Common myeloid progenitor, CD34-positive (primary cell): ENCODE measurements around the gene UMAD1.
A peak's percentile ranks its signal among the peaks of the same experiment; 100 is the strongest.
"Not testable (repeated sequence)": the region's sequence is repeated elsewhere in the genome, so short reads cannot be mapped to it uniquely, and the experiment has no call there.

Experiments
- CTCF ChIA-PET: fragments of 350-600 bp; sonication (Branson Sonifier 250); formaldehyde crosslinking; loops from one replicate; lab custom pipeline; 2021; ENCODE audit warnings: antibody characterized with exemption; lab: Charles Lee
- POLR2A ChIA-PET: fragments of 350-600 bp; sonication (Branson Sonifier 250); formaldehyde crosslinking; loops from one replicate; lab custom pipeline; 2021; ENCODE audit warnings: antibody characterized with exemption; lab: Charles Lee
- DNase-seq, 3 donors: peaks; one replicate each; pipeline versions ENCODE4 v3.0.0 to v3.0.0-alpha.2; 2013
- H3K27ac ChIP-seq, 2 experiments: 1 replicate in 1 of 2; 2 replicates in 1 of 2; pipeline ENCODE4 v1.7.0; 2013; ENCODE audit warnings: inconsistent platforms in 2 of 2, low read length in 2 of 2, mild to moderate bottlenecking in 2 of 2, low read depth in 1 of 2, moderate library complexity in 1 of 2; ENCODE audit not compliant: severe bottlenecking in 2 of 2, insufficient read depth in 1 of 2, poor library complexity in 1 of 2
- H3K27me3 ChIP-seq, 5 experiments: replicated peaks in 2 of 5; 1 replicate in 3 of 5; 2 replicates in 2 of 5; pipeline versions ENCODE4 v1.6.1 to v1.7.0; 2013; ENCODE audit warnings: low read length in 4 of 5, mild to moderate bottlenecking in 2 of 5, moderate library complexity in 2 of 5, inconsistent platforms in 1 of 5; ENCODE audit not compliant: insufficient read depth in 5 of 5, control insufficient read depth in 4 of 5
- H3K36me3 ChIP-seq, 4 experiments: 1 replicate in 2 of 4; 2 replicates in 2 of 4; pipeline versions ENCODE4 v1.6.1 to v1.7.0; 2013; ENCODE audit warnings: low read length in 3 of 4, control low read depth in 1 of 4, mild to moderate bottlenecking in 1 of 4; ENCODE audit not compliant: control insufficient read depth in 4 of 4, insufficient read depth in 4 of 4
- H3K4me1 ChIP-seq, 4 experiments: 1 replicate in 3 of 4; 2 replicates in 1 of 4; pipeline versions ENCODE4 v1.6.1 to v1.7.1; 2013; ENCODE audit warnings: low read length in 3 of 4, mild to moderate bottlenecking in 3 of 4, control low read depth in 1 of 4, inconsistent platforms in 1 of 4, moderate library complexity in 1 of 4; ENCODE audit not compliant: control insufficient read depth in 4 of 4, insufficient read depth in 4 of 4; ENCODE audit errors: control extremely low read depth in 1 of 4
- H3K4me3 ChIP-seq, 7 experiments: 1 replicate in 4 of 7; 2 replicates in 3 of 7; pipeline versions ENCODE4 v1.5.1 to v1.7.0; 2013; ENCODE audit warnings: mild to moderate bottlenecking in 7 of 7, low read length in 6 of 7, moderate library complexity in 6 of 7, inconsistent platforms in 2 of 7, low read depth in 2 of 7, control low read depth in 1 of 7; ENCODE audit not compliant: insufficient read depth in 4 of 7, control insufficient read depth in 1 of 7; ENCODE audit errors: extremely low read depth in 1 of 7
- H3K9me3 ChIP-seq, 5 experiments: 1 replicate in 4 of 5; 2 replicates in 1 of 5; pipeline versions ENCODE4 v1.6.1 to v1.7.1; 2013; ENCODE audit warnings: low read length in 4 of 5, mild to moderate bottlenecking in 2 of 5, inconsistent platforms in 1 of 5, low read depth in 1 of 5, moderate library complexity in 1 of 5; ENCODE audit not compliant: control insufficient read depth in 4 of 5, insufficient read depth in 2 of 5; ENCODE audit errors: control extremely low read depth in 1 of 5
- WGBS: methylation state at CpG from one replicate; pipeline ENCODE4 v1.1.5; 2013; ENCODE audit not compliant: insufficient coverage; 5-methylcytosine and 5-hydroxymethylcytosine counted together

The UMAD1 gene

GRCh38 chr7:7810826-7811225 lies 170.3 kb downstream of the UMAD1 start:
- H3K4me1 ChIP-seq = peaks cover 2 to 13% (median 5%) of the 10 kb centered on the region in 4 experiments
- H3K4me3 ChIP-seq = no peak overlapping the region
- H3K27ac ChIP-seq = no peak overlapping the region
- 100% methylated on average over 2 of the region's 2 CpGs for WGBS
- H3K27me3 ChIP-seq = no peaks in the 10 kb centered on the region
- peaks cover 0 to 5% (median 0%) of the 10 kb centered on the region in 5 experiments for H3K9me3 ChIP-seq
- no peak for DNase-seq
- ChIA-PET POLR2A (no interaction called here), CTCF (no interaction called here)
- H3K36me3 ChIP-seq = peaks cover 0 to 3% (median 0%) of the 10 kb centered on the region in 4 experiments

- Histone ChIP-seq H3K9me3 (peaks cover 0 to 5% (median 0%) of the 10 kb centered on the region in 5 experiments), H3K27ac (no peak overlapping the region), H3K4me3 (no peak overlapping the region), H3K27me3 (no peaks in the 10 kb centered on the region), H3K4me1 (peaks cover 2 to 18% (median 14%) of the 10 kb centered on the region in 4 experiments), H3K36me3 (peaks cover 0 to 3% (median 0%) of the 10 kb centered on the region in 4 experiments)
- DNase-seq = no peak
- POLR2A ChIA-PET = no interaction called here
- no CpG with 5 or more reads among the region's 1 CpG for WGBS
- CTCF ChIA-PET = no interaction called here
Observed at GRCh38 chr7:7812112-7812511, 171.6 kb downstream of the UMAD1 start.

GRCh38 chr7:7815395-7815794 lies 174.8 kb downstream of the UMAD1 start:
- DNase-seq = no peak
- Histone ChIP-seq H3K4me1 (peaks cover 2 to 18% (median 14%) of the 10 kb centered on the region in 4 experiments), H3K9me3 (peaks cover 0 to 5% (median 0%) of the 10 kb centered on the region in 5 experiments), H3K27me3 (no peaks in the 10 kb centered on the region), H3K36me3 (peaks cover 0 to 3% (median under 1%) of the 10 kb centered on the region in 4 experiments), H3K4me3 (no peak overlapping the region), H3K27ac (no peak overlapping the region)
- ChIA-PET CTCF (interaction anchor here (1.3 kb wide), 1 partner anchor 15 kb away, joined by 3 read pairs; no protein-coding TSS in a partner anchor), POLR2A (no interaction called here)
- WGBS = no CpG with 5 or more reads among the region's 1 CpG

- Histone ChIP-seq H3K4me1 (peaks cover 2 to 20% (median 14%) of the 10 kb centered on the region in 4 experiments), H3K4me3 (peak overlapping the region in 4 of 7 experiments; percentile 21 to 36 (median 22)), H3K27ac (no peak overlapping the region), H3K36me3 (peaks cover 0 to 3% (median under 1%) of the 10 kb centered on the region in 4 experiments), H3K27me3 (no peaks in the 10 kb centered on the region), H3K9me3 (peaks cover 0 to 5% (median 0%) of the 10 kb centered on the region in 5 experiments)
- ChIA-PET CTCF (interaction anchor here (1.3 kb wide), 1 partner anchor 15 kb away, joined by 3 read pairs; no protein-coding TSS in a partner anchor), POLR2A (no interaction called here)
- DNase-seq = peak; percentile 25 to 68 (median 61)
- WGBS = 8% methylated on average over 4 of the region's 7 CpGs
Observed at GRCh38 chr7:7816084-7816483, 175.5 kb downstream of the UMAD1 start.

- no peaks in the 10 kb centered on the region for H3K27me3 ChIP-seq
- ChIA-PET CTCF (interaction anchor here (0.8 kb wide), 1 partner anchor 46 kb away, joined by 3 read pairs; no protein-coding TSS in a partner anchor), POLR2A (no interaction called here)
- no peak overlapping the region for H3K27ac ChIP-seq
- 62% methylated on average over 2 of the region's 7 CpGs for WGBS
- no peak overlapping the region for H3K4me3 ChIP-seq
- DNase-seq = no peak
- H3K36me3 ChIP-seq = peaks cover 0 to 3% (median under 1%) of the 10 kb centered on the region in 4 experiments
- peaks cover 0 to 5% (median 0%) of the 10 kb centered on the region in 5 experiments for H3K9me3 ChIP-seq
- H3K4me1 ChIP-seq = peaks cover 2 to 25% (median 14%) of the 10 kb centered on the region in 4 experiments
Observed at GRCh38 chr7:7816816-7817536, 176.4 kb downstream of the UMAD1 start.

- CTCF ChIA-PET = interaction anchor here (0.8 kb wide), 1 partner anchor 45 kb away, joined by 3 read pairs; no protein-coding TSS in a partner anchor
- no peak for DNase-seq
Observed at GRCh38 chr7:7817748-7818147, 177.2 kb downstream of the UMAD1 start.

GRCh38 chr7:7818179-7818578 lies 177.6 kb downstream of the UMAD1 start:
- H3K27me3 ChIP-seq, H3K4me3 ChIP-seq, H3K9me3 ChIP-seq, CTCF ChIA-PET, POLR2A ChIA-PET, DNase-seq, H3K36me3 ChIP-seq, H3K27ac ChIP-seq: not testable (repeated sequence)
- WGBS = 100% methylated on average over 1 of the region's 2 CpGs
- H3K4me1 ChIP-seq = peaks cover 2 to 23% (median 14%) of the 10 kb centered on the region in 4 experiments

More at GRCh38 chr7:7817748-7818147, 177.2 kb downstream of the UMAD1 start:
- peaks cover 0 to 3% (median under 1%) of the 10 kb centered on the region in 4 experiments for H3K36me3 ChIP-seq
- 100% methylated on average over 1 of the region's 2 CpGs for WGBS
- H3K4me3 ChIP-seq = no peak overlapping the region
- H3K27me3 ChIP-seq = no peaks in the 10 kb centered on the region
- peaks cover 2 to 23% (median 14%) of the 10 kb centered on the region in 4 experiments for H3K4me1 ChIP-seq
- H3K9me3 ChIP-seq = peaks cover 0 to 5% (median 0%) of the 10 kb centered on the region in 5 experiments
- H3K27ac ChIP-seq = no peak overlapping the region
- POLR2A ChIA-PET = no interaction called here
